Measurements from ENCODE around the gene ZBTB20.

- no peak for TF ChIP-seq CTCF (IDR thresholded peaks at IDR 0.05)
- no peak for TF ChIP-seq POLR2A (IDR thresholded peaks at IDR 0.05)
Observed at GRCh38 chr3:114796796-114797195, 350.3 kb downstream of the ZBTB20 start.
